Measurements from ENCODE around the gene GCLC. TPM values are rescaled to one million over a fixed set of nuclear protein-coding genes. Genes with fewer than 3 reads are reported as not detected.

Gene GCLC
- polyA plus RNA-seq, 1 donor (not counting 4 experiments of a cell fraction or from before 2014, with no cell fraction given) = 73.2 TPM

DNA sequence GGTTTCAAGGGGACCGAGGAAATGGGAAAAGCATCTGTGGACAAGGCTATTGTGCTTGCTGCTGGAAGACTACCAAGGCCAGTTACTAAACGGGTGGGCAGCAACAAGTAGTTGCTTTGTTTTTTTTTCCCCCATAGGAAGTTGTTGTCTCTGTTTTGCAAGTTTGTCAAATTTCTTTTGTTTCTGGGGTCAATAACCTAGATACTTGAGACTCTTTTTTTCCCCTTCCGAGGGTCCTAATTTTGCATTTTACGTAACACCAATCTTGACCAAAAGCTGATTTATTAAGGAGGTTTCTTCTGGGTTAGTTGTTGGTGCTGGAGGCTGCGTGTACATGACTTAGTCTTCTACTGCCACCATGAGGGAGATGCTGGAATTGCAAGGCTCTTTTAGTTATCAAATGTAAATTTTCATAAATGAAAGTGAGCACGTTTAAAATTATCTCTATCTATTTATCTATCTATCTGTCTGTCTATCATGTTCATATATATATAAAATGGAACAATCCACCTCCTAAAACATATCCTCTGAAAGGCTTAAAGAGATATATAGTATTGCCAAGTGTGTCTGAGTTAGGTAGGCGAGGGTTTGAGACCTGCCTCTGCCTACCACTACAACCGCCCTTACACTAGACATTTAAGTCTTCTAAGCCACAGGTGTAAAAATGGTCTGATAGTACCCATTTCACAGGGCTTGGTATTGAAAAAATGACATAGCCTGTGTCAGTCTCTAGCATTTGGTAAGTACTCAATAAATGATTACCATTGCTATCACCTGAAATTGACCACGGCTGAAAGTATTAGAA is 60.2 kb downstream of the GCLC start:
- TF ChIP-seq EZH2 (IDR thresholded peaks at IDR 0.05; ENCODE audit: low read length) = no peak
- TF ChIP-seq, protein P1, sequence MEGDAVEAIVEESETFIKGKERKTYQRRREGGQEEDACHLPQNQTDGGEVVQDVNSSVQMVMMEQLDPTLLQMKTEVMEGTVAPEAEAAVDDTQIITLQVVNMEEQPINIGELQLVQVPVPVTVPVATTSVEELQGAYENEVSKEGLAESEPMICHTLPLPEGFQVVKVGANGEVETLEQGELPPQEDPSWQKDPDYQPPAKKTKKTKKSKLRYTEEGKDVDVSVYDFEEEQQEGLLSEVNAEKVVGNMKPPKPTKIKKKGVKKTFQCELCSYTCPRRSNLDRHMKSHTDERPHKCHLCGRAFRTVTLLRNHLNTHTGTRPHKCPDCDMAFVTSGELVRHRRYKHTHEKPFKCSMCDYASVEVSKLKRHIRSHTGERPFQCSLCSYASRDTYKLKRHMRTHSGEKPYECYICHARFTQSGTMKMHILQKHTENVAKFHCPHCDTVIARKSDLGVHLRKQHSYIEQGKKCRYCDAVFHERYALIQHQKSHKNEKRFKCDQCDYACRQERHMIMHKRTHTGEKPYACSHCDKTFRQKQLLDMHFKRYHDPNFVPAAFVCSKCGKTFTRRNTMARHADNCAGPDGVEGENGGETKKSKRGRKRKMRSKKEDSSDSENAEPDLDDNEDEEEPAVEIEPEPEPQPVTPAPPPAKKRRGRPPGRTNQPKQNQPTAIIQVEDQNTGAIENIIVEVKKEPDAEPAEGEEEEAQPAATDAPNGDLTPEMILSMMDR (optimal IDR thresholded peaks at IDR 0.05 in 1 of 3, IDR thresholded peaks at IDR 0.05 in 1 of 3, conservative IDR thresholded peaks at IDR 0.05 in 1 of 3; ENCODE audit: extremely low read depth in 1 of 3, insufficient read depth in 2 of 3, low read length in 3 of 3) = peak; percentile 70 to 86 (median 74)
- H3K4me3 ChIP-seq (ENCODE audit: control insufficient read depth in 2 of 3, extremely low read depth in 1 of 3, insufficient read depth in 2 of 3, low read depth in 1 of 3, low read length in 3 of 3) = no peak overlapping the region
- no peaks in the 10 kb centered on the region for H3K79me2 ChIP-seq (ENCODE audit: control insufficient read depth, insufficient read depth, low read length)
- H3K9me3 ChIP-seq (ENCODE audit: control insufficient read depth, low read depth, low read length) = no peaks in the 10 kb centered on the region
- DNase-seq (ENCODE audit: low read depth, low spot score) (no peak), FAIRE-seq (peak; percentile 66)
- no peaks in the 10 kb centered on the region for H3K27me3 ChIP-seq (ENCODE audit: control insufficient read depth, extremely low read depth, insufficient read depth, low read length)
- H3K9ac ChIP-seq (ENCODE audit: control insufficient read depth, extremely low read depth, insufficient read depth, low read length) = no peak overlapping the region
- peak overlapping the region; percentile 43 for H3K4me2 ChIP-seq (ENCODE audit: control insufficient read depth, extremely low read depth, insufficient read depth, low read depth, low read length)
- H3K27ac ChIP-seq (ENCODE audit: control insufficient read depth, insufficient read depth, low read length) = no peak overlapping the region
- no peaks in the 10 kb centered on the region for H3K36me3 ChIP-seq (ENCODE audit: control insufficient read depth in 2 of 2, extremely low read depth in 1 of 2, insufficient read depth in 2 of 2, low read length in 2 of 2)
- H4K20me1 ChIP-seq (ENCODE audit: control insufficient read depth, extremely low read depth, insufficient read depth, low read length) = no peaks in the 10 kb centered on the region
- H3K9me1 ChIP-seq (ENCODE audit: control insufficient read depth, extremely low read depth, insufficient read depth, low read length) = no peaks in the 10 kb centered on the region
- H3K4me1 ChIP-seq (ENCODE audit: control insufficient read depth, extremely low read depth, insufficient read depth, low read length) = no peaks in the 10 kb centered on the region
- dilution Hi-C loops (cut with MboI; ENCODE audit: extremely low pct_ligation_motif_present, low sequenced_read_pairs) = no loop called here
- no peak overlapping the region for H2AFZ ChIP-seq (ENCODE audit: control insufficient read depth, low read length)

DNA sequence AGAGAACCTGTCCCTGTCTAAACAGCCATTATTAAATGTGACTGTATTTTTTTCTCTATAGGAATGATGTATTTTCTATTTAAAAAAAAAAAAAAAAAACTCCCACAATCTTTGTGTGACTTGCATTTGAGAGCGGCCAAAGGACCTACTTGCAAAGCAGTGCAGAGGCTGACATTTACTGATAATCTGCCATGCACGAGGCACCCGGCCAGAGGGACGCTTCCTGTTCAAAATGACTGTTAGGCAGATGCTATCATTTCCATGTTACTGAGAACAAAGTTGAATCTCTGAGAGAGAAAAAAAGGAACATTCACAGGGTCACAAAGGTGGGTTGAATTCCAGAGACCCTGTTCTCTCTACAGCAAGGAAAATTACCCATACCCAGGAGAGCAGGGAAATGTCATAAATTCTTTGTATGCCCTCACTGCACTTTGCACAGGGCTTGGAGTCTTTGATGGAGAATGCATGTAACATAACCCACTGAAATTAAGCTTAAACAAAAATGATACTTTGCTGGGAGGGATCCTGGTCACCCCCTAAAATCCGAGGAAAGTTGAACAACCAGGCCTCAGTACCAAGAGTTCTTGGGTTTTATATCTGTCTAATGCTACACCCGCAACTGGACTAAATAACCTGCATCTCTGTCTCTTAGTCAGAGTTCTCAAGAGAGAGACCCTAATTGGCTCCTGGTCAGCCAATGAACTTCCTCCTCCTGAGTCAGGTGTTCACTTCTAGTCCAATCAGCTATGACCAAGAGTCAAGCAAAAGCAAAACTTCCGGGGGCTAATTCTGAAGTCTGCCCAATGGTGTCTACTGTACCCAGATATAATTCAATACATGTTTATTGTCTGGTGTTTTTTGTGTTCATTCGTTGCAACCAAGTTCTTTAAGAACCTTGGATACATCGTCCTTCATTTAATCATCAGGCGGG is 61.2 kb downstream of the GCLC start:
- Histone ChIP-seq H3K4me2 (ENCODE audit: control insufficient read depth, extremely low read depth, insufficient read depth, low read depth, low read length) (no peak overlapping the region), H3K4me3 (ENCODE audit: control insufficient read depth in 2 of 3, extremely low read depth in 1 of 3, insufficient read depth in 2 of 3, low read depth in 1 of 3, low read length in 3 of 3) (no peak overlapping the region), H3K4me1 (ENCODE audit: control insufficient read depth, extremely low read depth, insufficient read depth, low read length) (no peaks in the 10 kb centered on the region), H3K9ac (ENCODE audit: control insufficient read depth, extremely low read depth, insufficient read depth, low read length) (no peak overlapping the region), H3K27me3 (ENCODE audit: control insufficient read depth, extremely low read depth, insufficient read depth, low read length) (no peaks in the 10 kb centered on the region), H3K79me2 (ENCODE audit: control insufficient read depth, insufficient read depth, low read length) (no peaks in the 10 kb centered on the region), H3K9me3 (ENCODE audit: control insufficient read depth, low read depth, low read length) (no peaks in the 10 kb centered on the region), H4K20me1 (ENCODE audit: control insufficient read depth, extremely low read depth, insufficient read depth, low read length) (no peaks in the 10 kb centered on the region), H3K9me1 (ENCODE audit: control insufficient read depth, extremely low read depth, insufficient read depth, low read length) (no peaks in the 10 kb centered on the region), H3K27ac (ENCODE audit: control insufficient read depth, insufficient read depth, low read length) (no peak overlapping the region), H3K36me3 (ENCODE audit: control insufficient read depth in 2 of 2, extremely low read depth in 1 of 2, insufficient read depth in 2 of 2, low read length in 2 of 2) (no peaks in the 10 kb centered on the region), H2AFZ (ENCODE audit: control insufficient read depth, low read length) (no peak overlapping the region)
- FAIRE-seq (no peak), DNase-seq (ENCODE audit: low read depth, low spot score) (no peak)
- TF ChIP-seq, protein P1 (optimal IDR thresholded peaks at IDR 0.05 in 1 of 3, IDR thresholded peaks at IDR 0.05 in 1 of 3, conservative IDR thresholded peaks at IDR 0.05 in 1 of 3; ENCODE audit: extremely low read depth in 1 of 3, insufficient read depth in 2 of 3, low read length in 3 of 3) = no peak
- TF ChIP-seq EZH2 (IDR thresholded peaks at IDR 0.05; ENCODE audit: low read length) = no peak
- dilution Hi-C loops (cut with MboI; ENCODE audit: extremely low pct_ligation_motif_present, low sequenced_read_pairs) = no loop called here
